Stomach (tissue), 4 donors: Measurements from ENCODE around the gene FXYD3.

Source experiments
- CTCF ChIP-seq, 7 experiments: fragments of 450-650 bp in 4 of 7; fragments of 200-600 bp in 3 of 7; sonication (generic) in 3 of 7; IDR thresholded peaks; one replicate each; pipeline ENCODE4 v1.5.1; 2016 to 2019; ENCODE audit warnings: antibody characterized with exemption in 7 of 7, control low read depth in 2 of 7, mild to moderate bottlenecking in 1 of 7
- EP300 ChIP-seq: sonication (generic); formaldehyde crosslinking; IDR thresholded peaks from one replicate; pipeline ENCODE4 v1.6.1; 2017; ENCODE audit warnings: antibody characterized with exemption
- POLR2A ChIP-seq, 4 donors: fragments of 450-650 bp; IDR thresholded peaks; one replicate each; pipeline ENCODE4 v1.6.1; 2016; ENCODE audit warnings: antibody characterized with exemption in 4 of 4, control low read depth in 2 of 4, mild to moderate bottlenecking in 1 of 4, moderate library complexity in 1 of 4

GRCh38 chr19:35116072-35116801, 614 bp downstream of the FXYD3 start:
- TF ChIP-seq CTCF (IDR thresholded peaks at IDR 0.05) = no peak
- TF ChIP-seq EP300 = no peak
- peak in 1 of 4 donors; percentile 32 for TF ChIP-seq POLR2A (IDR thresholded peaks at IDR 0.05)
